NCI-H446 (cell line): Measurements from ENCODE around the gene RASSF3.
"Not testable (repeated sequence)": the region's sequence is repeated elsewhere in the genome, so short reads cannot be mapped to it uniquely, and the experiment has no call there.

ENCODE experiments used
- DNase-seq, 2 experiments: peaks; one replicate each; lab custom pipeline; 2025; lab: John Stamatoyannopoulos, UW

Gene RASSF3, protein sequence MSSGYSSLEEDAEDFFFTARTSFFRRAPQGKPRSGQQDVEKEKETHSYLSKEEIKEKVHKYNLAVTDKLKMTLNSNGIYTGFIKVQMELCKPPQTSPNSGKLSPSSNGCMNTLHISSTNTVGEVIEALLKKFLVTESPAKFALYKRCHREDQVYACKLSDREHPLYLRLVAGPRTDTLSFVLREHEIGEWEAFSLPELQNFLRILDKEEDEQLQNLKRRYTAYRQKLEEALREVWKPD

DNA sequence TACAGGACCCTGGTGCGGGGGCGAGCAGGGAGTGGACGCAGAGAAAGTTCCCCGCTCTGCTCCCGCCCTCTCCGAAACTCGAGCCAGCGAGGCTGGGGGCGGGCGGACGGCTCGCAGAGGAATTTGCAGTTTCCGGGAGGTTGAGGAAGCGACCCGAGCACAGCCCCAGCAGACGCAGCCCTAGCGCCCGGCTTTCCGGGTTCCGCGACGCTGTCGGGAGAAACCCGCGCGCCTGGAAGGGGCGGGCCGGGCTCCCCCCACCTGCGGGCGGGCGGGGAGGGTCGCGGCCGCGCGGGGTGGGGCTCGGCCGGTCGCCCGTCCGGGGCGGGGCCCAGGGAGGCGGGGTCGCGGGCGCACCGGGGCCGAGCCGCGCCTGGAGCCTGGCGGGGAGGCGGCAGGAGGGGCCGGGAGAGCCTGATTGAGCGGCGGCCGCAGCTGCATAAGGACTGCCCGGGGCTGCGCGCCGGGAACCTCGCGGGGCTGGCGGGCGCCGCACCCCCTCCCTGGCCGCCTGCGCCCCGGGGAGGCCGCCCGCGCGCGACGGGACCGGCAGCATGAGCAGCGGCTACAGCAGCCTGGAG is at the start of gene RASSF3:
Gene RASSF3, plus strand, starts transcription at position 417 of the 581 bp plus-strand sequence. Its CDS starts 138 bp downstream, at position 555.
- peak in 1 of 2 experiments; percentile 71 for DNase-seq

DNA sequence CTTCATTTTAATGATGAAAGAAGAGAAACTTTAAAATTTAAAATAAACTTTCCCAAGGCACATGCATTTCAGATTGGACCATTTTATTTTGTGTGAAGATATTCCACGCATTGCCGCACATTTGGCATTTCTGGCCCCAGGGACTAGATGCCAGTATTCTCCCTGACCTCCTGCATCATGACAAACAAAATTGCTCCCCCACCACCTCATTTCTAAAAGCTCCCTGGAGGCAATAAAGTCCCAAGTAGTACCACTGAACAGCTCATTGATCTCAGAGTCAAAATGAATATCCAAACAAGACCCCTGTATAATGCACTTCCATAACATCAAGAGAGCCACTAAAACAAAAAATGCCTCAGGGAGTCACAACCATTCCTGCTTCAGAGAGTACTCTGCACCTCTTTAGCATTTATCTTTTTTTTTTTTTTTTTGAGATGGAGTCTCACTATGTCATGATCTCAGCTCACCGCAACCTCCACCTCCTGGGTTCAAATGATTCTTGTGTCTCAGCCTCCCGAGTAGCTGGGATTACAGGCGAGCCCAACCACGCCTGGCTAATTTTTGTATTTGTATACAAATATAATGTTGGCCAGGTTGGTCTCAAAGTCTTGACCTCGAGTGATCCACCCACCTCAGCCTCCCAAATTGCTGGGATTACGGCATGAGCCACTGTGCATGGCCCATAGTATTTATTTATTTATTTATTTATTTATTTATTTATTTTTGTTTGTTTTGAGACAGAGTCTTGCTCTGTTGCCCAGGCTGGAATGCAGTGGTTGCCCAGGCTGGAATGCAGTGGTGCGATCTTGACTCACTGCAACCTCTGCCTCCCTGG is 48.8 kb upstream of the RASSF3 start:
- DNase-seq, result no peak

DNA sequence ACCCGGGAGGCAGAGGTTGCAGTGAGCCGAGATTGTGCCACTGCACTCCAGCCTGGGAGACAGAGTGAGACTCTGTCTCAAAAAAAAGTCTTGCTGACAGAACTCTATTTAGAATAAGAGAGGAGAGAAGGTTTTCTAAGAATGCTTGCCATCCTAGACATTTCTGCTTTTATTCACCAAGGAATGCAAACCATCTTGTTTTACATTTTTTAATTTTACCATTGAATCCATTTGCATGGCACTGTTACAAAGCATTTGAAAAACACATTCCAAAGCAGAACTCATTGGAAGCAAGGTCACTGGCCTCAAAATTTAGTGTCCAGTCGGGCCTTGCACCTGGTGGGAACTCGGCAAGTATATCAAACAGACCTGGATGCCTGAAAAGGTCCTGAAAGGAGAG is 44.2 kb upstream of the RASSF3 start:
- no peak for DNase-seq

DNA sequence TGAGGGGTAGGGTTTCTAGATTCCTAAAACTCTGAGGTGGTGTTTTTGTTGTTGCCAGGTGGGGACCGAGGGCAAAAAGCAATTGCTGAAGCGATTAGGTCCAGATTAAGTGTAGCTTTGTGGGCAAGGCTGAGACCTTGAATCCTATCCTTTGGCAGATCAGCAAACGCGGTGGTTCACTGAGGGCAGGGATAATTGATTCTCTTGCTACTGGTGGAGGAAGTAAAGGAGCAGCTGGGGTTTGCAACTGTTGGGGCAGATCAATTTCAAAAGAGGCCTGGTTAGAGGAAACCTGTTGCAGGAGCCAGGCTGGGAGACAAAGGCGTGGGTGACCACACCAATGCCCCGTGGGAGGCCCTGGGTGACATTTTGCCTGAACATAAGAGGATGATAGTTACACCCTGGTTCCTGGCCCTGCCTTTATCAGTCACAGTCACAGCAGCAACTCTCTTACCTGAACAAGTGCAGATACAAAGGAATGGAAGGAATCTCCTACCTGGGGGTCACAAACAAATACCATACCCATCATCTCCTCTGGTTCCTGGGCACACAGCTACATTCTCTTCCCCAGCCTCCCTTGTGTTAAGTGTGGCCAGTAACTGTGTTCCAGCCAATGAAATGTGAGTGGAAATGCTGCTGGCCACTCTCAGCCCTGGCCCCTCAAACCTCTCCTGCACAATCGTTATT is 43.3 kb upstream of the RASSF3 start:
- DNase-seq, result no peak

DNA sequence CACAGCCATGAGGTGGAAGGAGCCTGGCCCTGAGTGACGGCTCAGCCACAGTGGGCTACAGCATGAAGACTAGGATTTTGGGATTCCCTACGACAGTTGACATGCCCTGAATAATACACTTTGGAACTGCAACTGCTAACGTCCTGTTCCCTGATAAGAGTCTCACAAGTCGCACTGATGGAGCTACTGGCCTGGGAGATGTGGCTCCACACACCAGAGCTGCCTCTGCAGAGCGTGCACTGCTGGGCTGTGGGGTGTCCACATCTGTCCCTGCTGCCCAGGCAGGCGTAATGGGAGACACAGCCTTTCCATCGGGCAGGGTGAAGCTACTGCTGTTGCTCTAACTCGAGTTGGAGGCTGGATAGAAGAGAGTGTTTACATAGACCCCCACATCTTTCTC is 42.7 kb upstream of the RASSF3 start:
- DNase-seq, result no peak

DNA sequence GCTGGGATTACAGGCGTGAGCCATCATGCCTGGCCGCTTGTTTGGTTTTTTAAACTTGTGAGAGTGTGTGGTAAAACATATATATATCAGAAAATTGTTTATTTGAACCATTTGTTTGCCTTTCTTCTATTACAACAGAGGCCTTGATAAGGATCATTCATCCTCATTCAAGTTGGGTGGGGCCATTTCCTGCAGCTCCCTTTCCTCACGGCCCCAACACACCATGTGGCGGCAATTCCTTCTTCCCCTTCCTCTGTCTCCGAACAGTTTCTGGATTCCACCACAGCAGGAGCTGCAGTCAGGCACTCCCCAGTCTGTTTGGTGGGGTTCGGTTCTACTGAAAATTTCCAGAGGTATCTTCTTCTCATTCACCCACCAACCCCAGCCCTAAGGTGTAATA is 42.0 kb upstream of the RASSF3 start:
- no peak for DNase-seq

DNA sequence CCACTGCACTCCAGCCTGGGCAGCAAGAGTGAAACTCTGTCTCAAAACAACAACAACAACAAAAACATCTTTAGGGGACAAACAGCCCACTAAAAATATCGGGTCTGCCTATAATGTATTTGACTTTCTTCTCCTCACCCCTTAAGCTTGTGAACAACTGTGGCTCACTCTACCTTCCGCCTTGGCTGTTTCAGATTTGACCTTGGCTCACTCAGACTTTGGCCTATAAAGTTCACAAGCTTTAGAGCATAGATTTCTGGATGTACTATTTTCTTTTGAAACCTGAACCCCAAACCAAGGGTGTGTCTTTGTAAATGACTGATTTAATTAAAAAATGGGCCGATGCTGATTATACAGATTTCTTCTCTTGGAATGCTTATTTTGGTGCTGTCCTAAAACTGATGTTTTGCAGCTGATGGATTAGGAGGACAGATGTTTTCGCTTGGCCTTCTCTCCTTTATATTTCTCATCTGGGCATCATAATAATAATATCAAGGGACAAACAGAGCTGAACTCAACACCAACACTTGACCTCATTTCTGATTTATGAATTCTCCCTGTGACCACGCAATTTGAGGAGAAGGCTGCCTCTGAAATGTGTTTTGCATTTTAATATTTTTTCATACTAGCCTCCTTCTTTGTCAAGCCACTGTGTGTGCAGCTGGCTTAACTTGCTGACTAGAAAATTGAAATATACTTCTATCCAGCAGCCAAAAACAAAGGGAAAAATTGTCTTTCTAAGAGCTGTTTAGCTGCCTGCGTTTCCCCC is 40.2 kb upstream of the RASSF3 start:
- DNase-seq, result no peak

DNA sequence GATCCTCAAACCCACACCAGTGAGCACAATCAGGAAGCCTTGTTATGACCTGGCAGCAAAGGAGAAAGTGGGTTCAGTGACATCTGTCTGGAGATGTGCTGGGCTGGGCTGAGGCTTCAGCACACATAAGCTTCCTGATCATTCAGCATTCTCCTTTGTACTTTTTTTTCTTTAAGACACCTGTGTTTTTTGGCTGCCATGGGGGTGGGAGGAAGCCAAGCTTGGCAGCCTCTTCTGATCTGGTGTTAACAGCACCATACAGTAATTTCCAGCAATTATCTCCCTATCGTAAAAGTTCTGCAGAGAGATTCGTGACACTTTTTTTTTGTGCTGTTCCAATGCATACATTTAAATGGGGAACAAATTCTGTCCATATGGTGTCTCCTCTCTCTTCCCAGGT is 38.9 kb upstream of the RASSF3 start:
- DNase-seq, result peak in 1 of 2 experiments; percentile 38

DNA sequence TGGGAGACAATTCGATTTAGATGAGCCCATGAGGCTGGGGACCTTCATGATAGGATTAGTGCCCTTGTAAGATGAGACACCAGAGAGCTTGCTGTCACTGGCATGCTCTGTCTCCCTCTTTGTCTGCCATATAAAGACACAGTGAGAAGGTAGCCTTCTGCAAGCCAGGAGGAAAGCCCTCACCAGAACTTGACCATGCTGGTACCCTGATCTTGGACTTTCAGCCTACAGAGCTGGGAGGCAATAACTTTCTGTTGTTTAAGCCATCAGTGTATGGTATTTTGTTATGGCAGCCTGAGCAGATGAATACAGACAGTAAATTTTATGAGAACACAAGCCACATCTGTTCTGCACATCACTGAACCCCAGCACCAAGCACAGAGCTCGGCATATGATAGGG is 38.1 kb upstream of the RASSF3 start:
- no peak for DNase-seq

DNA sequence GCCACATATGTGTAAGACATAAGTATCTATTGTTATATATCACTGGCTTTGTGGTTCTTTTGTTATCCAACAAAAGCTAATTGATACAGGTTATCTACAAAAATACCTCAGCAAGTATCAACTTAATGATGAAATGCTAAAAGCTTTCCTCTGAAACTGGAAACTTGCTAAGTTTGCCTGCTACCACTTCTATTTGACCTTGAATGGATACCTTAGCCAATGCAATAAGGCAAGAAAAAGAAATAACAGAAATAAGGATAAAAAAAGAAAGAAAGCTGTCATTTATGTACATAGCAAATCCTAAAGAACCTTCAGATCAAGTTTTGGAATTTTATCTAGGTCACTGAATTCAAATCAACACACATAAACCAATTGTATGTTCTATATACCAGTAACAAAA is 35.5 kb upstream of the RASSF3 start:
- DNase-seq, result no peak

DNA sequence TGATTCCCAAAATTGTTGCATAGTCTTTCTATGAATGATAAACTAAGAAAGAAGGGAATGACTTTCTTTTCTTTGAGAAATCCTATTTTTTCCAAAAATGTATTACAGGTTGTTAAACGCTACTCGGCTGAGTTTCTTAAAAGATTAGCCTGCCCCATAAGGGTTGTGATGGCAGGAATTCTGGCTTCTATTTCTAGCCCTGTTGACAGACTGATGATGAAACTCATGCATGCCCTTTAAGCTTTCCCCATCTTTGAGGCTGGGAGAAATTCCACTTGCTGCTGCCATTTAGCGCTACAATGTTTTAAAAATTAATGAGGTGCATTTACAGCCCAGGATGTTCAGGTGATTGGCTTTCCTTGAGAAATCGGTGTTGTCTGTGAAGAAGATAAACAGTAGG is 33.2 kb upstream of the RASSF3 start:
- no peak for DNase-seq

DNA sequence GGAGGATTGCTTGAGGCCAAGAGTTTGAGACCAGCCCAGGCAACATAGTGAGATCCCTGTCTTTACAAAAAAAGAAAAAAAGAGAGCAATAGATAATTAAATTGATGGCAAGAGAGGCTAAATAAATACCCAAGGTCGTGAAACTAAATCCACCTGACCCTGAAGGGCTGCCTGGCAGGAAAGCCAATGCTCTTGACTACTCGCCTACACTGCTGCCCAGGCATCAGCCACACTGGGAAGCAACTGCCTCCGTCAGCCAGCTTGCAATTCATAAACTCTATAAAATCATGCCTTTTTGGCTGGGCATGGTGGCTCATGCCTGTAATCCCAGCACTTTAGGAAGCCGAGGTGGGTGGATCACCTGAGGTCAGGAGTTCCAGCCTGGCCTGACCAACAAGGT is 31.7 kb upstream of the RASSF3 start:
- DNase-seq, result no peak

DNA sequence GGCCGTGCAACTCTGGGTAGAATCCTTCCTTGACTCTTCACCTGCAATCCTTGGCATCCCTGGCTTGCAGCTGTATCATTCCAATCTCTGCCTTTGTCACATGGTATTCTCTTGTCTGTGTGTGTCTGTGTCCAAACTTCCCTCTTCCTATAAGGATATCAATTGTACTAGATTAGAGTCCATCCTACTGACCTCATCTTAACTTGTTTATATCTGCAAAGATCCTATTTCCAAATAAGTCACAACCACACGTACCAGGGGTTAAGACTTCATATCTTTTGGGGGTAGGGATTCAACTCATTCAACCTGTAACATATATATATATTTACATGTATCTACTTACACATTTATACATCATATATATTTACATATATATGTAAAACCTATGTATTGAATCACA is 29.6 kb upstream of the RASSF3 start:
- no peak for DNase-seq

DNA sequence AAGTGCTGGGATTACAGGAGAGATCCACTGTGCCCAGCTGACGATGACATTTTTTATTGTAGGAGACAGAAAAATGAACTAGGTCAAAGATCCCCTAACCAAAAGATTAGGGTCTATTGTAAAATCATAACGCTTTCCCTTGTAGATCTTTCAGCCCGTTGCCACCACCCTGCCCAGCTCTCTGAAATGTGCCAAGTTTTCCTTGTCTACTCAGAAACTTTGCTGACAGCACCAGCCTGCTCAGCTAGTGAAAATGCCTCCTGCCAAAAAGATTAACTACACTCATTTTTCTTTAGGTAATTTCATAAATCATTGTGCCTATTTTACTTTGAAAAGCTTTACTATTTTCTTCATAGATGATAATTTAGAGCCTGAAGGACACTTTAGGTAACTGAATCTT is 28.2 kb upstream of the RASSF3 start:
- DNase-seq, result peak in 1 of 2 experiments; percentile 11

DNA sequence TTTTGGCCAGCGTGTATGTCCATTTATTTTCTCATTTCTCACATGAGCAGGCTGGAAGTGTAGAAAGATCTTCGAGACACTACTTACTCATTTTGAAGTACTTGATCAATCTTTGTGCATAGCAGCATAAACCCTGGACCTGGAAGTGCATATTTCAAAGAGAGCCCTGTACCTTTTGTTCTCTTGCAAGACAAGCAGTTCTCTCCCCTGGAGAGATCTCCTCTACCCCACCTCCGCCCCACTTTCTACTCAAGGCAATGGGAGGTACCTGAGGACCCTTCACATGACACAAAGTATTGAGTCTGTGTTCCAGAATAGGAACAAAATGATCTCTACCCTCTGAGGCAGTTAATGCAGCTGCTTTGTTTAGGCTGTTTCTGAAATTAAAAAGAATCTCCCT is 27.4 kb upstream of the RASSF3 start:
- no peak for DNase-seq

DNA sequence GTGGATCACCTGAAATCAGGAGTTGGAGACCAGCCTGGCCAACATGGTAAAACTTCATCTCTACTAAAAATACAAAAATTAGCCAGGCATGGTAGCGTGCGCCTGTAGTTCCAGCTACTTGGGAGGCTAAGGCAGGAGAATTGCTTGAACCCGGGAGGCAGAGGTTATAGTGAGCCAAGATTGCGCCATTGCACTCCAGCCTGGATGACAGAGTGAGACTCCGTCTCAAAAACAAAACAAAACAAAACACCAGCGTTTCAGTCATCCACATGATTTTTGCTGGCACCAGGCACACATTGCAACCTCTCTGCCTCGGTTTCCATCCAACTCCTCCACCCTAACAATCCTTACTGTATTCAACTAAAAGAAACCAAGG is 26.9 kb upstream of the RASSF3 start:
- DNase-seq, result not testable (repeated sequence)

DNA sequence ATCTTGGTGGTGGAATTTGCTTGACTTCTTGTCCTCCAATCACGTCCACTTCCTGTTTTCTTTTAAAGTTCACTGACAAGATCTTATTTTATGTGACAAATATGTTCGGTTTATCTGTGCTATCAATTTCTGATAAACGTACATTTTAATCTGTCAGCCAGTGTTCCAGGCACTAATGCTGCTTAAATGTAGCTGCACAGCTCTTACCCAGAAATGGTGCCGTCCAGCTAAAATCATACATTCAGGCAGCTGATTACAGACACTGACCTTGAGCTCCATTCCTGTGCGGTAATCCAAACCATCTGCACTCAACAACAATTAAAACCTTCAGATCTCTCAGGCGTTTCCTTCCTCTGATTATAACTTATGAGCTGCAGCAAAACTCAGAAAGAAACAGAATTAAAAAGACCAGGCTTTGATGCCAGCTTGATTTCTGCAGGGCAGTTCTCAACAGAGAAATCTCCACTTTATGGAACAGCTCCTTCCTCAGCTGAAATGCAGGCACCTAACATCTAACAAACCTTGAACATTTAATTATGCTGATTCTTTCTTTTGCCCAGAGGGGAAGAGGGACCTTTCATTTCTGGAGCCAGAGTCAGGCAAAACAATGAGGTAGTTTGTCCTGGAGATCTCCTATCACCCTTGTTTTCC is 26.4 kb upstream of the RASSF3 start:
- DNase-seq, result no peak

DNA sequence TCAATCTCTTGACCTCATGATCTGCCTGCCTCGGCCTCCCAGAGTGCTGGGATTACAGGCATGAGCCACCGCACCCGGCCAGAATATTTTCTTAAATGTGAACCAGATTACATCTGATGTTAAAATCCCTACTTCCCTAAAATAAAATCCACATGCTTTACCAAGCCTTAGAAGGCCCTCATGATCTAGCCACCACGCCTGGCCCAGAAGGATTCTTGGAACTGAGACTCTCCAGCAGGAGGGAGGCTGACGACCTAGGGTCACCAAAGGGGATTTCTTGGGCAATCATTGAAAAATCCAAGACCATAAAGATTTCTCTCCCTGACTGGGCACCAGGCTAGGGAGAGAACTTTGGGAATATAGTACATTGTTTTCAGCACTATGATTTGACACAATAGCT is 25.2 kb upstream of the RASSF3 start:
- DNase-seq, result no peak

DNA sequence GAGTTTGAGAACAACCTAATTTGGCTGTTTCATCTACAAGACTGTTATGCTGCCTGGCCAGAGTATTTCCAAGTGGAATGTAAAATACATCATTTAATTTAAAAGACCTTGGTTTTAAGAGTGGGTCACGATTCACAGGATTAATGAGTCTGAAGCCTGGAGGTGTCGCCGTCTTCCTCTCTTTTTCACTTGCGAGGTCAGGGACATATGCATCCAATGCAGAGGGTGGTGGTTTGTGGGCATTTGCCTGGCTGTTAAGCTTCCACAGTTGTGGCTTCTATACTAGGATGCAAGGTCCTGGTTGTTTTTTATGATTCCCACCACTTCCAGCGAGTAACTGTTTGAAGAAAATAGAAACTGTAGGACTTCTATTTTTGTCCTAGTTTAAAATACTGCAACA is 22.8 kb upstream of the RASSF3 start:
- no peak for DNase-seq

DNA sequence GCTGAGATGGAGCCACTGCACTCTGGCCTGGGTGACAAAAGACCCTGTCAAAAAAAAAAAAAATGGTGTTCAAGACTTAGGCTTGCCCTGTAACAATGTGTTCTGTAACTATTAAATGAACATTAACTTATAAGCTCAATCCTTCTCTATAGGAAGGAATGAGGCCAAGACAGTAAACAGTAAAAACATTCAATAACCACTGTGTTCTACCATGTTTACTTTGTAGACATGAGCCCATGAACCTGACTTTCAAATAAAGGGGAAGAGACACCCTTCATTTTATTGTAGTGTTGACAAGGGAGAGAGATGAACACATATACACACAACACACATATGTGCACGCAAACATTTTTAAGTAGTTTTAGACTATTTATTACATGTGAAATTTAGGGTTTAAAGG is 20.1 kb upstream of the RASSF3 start:
- no peak for DNase-seq
